Measurements from ENCODE around the gene ATP9B. TPM values are rescaled to one million over a fixed set of nuclear protein-coding genes. Genes with fewer than 3 reads are reported as not detected.
"Not testable (repeated sequence)": the region's sequence is repeated elsewhere in the genome, so short reads cannot be mapped to it uniquely, and the experiment has no call there.

The ATP9B gene
- total RNA-seq, 1 experiment from 2014 or later, result 8.6 TPM

DNA sequence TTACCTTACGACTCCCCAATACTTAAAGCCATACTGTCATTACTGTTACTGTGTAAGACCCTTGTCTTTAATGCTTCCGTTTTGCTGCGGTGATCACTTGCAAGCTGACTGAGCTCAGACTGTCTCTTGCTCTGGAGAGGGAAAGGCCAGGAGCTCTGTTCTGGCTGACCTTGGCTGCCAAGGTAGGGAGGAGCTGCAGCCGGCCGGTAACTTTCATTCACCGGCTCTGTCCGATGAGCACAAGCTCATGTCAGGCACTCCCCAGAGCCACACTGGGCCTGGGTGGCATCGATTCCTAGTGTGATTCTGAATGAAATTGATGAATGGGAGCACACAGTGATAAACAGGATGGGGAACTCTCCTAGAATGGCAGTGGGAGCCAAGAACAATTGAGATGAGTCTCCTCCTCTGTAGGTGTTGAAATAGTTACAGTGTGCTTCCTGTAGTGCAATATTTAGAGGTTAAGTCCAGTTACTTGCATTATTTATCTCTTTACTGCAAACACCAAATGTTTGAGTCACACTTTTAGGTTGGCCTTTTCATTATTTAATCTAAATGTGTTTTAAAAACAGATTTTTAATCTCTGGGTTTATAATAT is 100.9 kb downstream of the ATP9B start:
- TF ChIP-seq, protein P1, sequence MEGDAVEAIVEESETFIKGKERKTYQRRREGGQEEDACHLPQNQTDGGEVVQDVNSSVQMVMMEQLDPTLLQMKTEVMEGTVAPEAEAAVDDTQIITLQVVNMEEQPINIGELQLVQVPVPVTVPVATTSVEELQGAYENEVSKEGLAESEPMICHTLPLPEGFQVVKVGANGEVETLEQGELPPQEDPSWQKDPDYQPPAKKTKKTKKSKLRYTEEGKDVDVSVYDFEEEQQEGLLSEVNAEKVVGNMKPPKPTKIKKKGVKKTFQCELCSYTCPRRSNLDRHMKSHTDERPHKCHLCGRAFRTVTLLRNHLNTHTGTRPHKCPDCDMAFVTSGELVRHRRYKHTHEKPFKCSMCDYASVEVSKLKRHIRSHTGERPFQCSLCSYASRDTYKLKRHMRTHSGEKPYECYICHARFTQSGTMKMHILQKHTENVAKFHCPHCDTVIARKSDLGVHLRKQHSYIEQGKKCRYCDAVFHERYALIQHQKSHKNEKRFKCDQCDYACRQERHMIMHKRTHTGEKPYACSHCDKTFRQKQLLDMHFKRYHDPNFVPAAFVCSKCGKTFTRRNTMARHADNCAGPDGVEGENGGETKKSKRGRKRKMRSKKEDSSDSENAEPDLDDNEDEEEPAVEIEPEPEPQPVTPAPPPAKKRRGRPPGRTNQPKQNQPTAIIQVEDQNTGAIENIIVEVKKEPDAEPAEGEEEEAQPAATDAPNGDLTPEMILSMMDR (conservative IDR thresholded peaks at IDR 0.05), result no peak
- TF ChIP-seq EZH2 (IDR thresholded peaks at IDR 0.05; ENCODE audit: low read depth), result no peak
- no peak overlapping the region for H3K4me2 ChIP-seq
- H2AFZ ChIP-seq, result no peak overlapping the region
- no peaks in the 10 kb centered on the region for H3K4me1 ChIP-seq (replicated peaks; ENCODE audit: insufficient read depth)
- no peak overlapping the region for H3K27ac ChIP-seq
- DNase-seq, result no peak
- no peaks in the 10 kb centered on the region for H3K9me2 ChIP-seq (ENCODE audit: insufficient read depth)
- H3K27me3 ChIP-seq (ENCODE audit: insufficient read depth, low read depth), result no peaks in the 10 kb centered on the region
- no peaks in the 10 kb centered on the region for H3F3A ChIP-seq (ENCODE audit: insufficient read depth, low read depth)
- no peak overlapping the region for H3K4me3 ChIP-seq
- no peaks in the 10 kb centered on the region for H3K36me3 ChIP-seq (ENCODE audit: low read depth)
- no peaks in the 10 kb centered on the region for H3K9me3 ChIP-seq (ENCODE audit: insufficient read depth, low read depth)
- no peaks in the 10 kb centered on the region for H3K79me2 ChIP-seq (ENCODE audit: low read depth)
- ChIA-PET POLR2A (ENCODE audit: unreplicated experiment) (no interaction called here), CTCF (no interaction called here)
- no peaks in the 10 kb centered on the region for H4K20me1 ChIP-seq (ENCODE audit: insufficient read depth)
- no TSS peak for BruUV-seq (replicated peaks)
- intact Hi-C loops (cut with micrococcal nuclease; ENCODE audit: unreplicated experiment), result no loop called here

- BruUV-seq (replicated peaks); H3K9me3 ChIP-seq (ENCODE audit: insufficient read depth, low read depth); POLR2A ChIA-PET (ENCODE audit: unreplicated experiment); DNase-seq; H3K9me2 ChIP-seq (ENCODE audit: insufficient read depth); H3K4me3 ChIP-seq; H3K79me2 ChIP-seq (ENCODE audit: low read depth); H3K27me3 ChIP-seq (ENCODE audit: insufficient read depth, low read depth); H3K36me3 ChIP-seq (ENCODE audit: low read depth); H2AFZ ChIP-seq; H3K27ac ChIP-seq; H3K4me1 ChIP-seq (replicated peaks; ENCODE audit: insufficient read depth); H3K4me2 ChIP-seq; H3F3A ChIP-seq (ENCODE audit: insufficient read depth, low read depth); intact Hi-C loops (cut with micrococcal nuclease; ENCODE audit: unreplicated experiment); H4K20me1 ChIP-seq (ENCODE audit: insufficient read depth): not testable (repeated sequence)
- CTCF ChIA-PET, result interaction anchor here (0.6 kb wide), 1 partner anchor 182 kb away, joined by 12 read pairs; no protein-coding TSS in a partner anchor
These were observed 103.1 kb downstream of the ATP9B start for GRCh38 chr18:79172331-79172730.

DNA sequence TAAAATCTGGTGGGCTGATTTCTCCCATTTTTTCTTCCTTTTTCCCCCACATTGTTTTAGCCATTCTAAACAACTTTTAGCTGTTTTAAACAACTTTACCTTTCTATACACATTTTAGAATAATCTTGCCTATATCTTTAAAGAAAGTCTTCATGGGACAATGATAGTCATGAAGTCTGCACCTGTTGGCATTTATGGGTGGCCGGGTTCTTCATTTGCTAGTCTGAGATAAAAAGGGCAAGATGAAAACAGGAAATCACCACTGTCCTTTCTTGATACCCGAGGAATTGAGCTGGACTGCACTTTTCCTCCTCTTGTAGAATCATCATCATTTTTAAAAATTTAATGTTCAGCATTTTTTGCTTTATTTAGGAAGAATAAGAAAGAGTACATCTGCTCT is 104.5 kb downstream of the ATP9B start:
- H3K4me2 ChIP-seq, result no peak overlapping the region
- CTCF ChIA-PET, result no interaction called here

More for the DNA sequence above, 104.5 kb downstream of the ATP9B start:
- POLR2A ChIA-PET (ENCODE audit: unreplicated experiment), result no interaction called here
- Histone ChIP-seq H3K9me2 (ENCODE audit: insufficient read depth) (no peaks in the 10 kb centered on the region), H3K27ac (no peak overlapping the region), H3K36me3 (ENCODE audit: low read depth) (no peaks in the 10 kb centered on the region), H4K20me1 (ENCODE audit: insufficient read depth) (no peaks in the 10 kb centered on the region), H3K79me2 (ENCODE audit: low read depth) (no peaks in the 10 kb centered on the region), H3F3A (ENCODE audit: insufficient read depth, low read depth) (no peaks in the 10 kb centered on the region), H3K27me3 (ENCODE audit: insufficient read depth, low read depth) (no peaks in the 10 kb centered on the region), H3K4me1 (replicated peaks; ENCODE audit: insufficient read depth) (no peaks in the 10 kb centered on the region), H3K9me3 (ENCODE audit: insufficient read depth, low read depth) (no peaks in the 10 kb centered on the region), H2AFZ (no peak overlapping the region), H3K4me3 (no peak overlapping the region)
- TF ChIP-seq, protein P1 (conservative IDR thresholded peaks at IDR 0.05), result no peak
- TF ChIP-seq EZH2 (IDR thresholded peaks at IDR 0.05; ENCODE audit: low read depth), result no peak
- intact Hi-C loops (cut with micrococcal nuclease; ENCODE audit: unreplicated experiment), result no loop called here
- no peak for DNase-seq
- BruUV-seq (replicated peaks), result no TSS peak

Data from PC-9 (cell line).